Testis (tissue), 3 donors: ENCODE measurements around the gene APBA1. TPM values are rescaled to one million over a fixed set of nuclear protein-coding genes. Genes with fewer than 3 reads are reported as not detected.
A peak's percentile ranks its signal among the peaks of the same experiment; 100 is the strongest.

Source experiments
- DNase-seq: peaks from one replicate; pipeline ENCODE4 v3.0.0-alpha.2; 2019
- H3K27ac ChIP-seq, 2 donors: fragments of 200-600 bp; sonication (generic); one replicate each; pipeline ENCODE4 v1.5.1; 2019
- H3K27me3 ChIP-seq: fragments of 200-600 bp; sonication (generic); one replicate; pipeline ENCODE4 v1.5.1; 2019
- H3K36me3 ChIP-seq: fragments of 200-600 bp; sonication (generic); one replicate; pipeline ENCODE4 v1.5.1; 2017; ENCODE audit warnings: low read depth; ENCODE audit errors: missing control alignments
- H3K4me1 ChIP-seq: fragments of 200-600 bp; sonication (generic); one replicate; pipeline ENCODE4 v1.5.1; 2019
- H3K4me3 ChIP-seq, 2 donors: fragments of 200-600 bp; sonication (generic); one replicate each; pipeline ENCODE4 v1.5.1; 2017 to 2019
- H3K9me3 ChIP-seq: fragments of 200-600 bp; sonication (generic); one replicate; pipeline ENCODE4 v1.5.1; 2017
- POLR2A ChIP-seq: fragments of 450-650 bp; IDR thresholded peaks from one replicate; pipeline ENCODE4 v1.6.1; 2017; ENCODE audit warnings: antibody characterized with exemption, mild to moderate bottlenecking, moderate library complexity
- WGBS, 2 donors: methylation state at CpG; one replicate each; pipeline ENCODE4 v1.1.5; 2018; 5-methylcytosine and 5-hydroxymethylcytosine counted together
- intact Hi-C: fragments of 100-400 bp; cut with DNase I; formaldehyde crosslinking; loops from one replicate; pipeline ENCODE4 v1.15.1; 2023; ENCODE audit warnings: low total_unique reads
- polyA plus RNA-seq: library from polyadenylated mRNA; stranded (reverse); fragments of 350-450 nt; fragmentation: Illumina TruSeq; extraction: RNeasy Lipid Tissue Mini Kit (QIAGEN cat#74804); gene quantifications from one replicate; pipeline ENCODE4 v1.2.3, GENCODE V29; 2014; ENCODE audit warnings: low read depth, low replicate concordance; ENCODE audit not compliant: insufficient read depth
- total RNA-seq, 2 donors: library from RNA; depleted of rRNA; stranded (reverse); fragments of >200 nt; gene quantifications; one replicate each; pipeline ENCODE4 v1.2.3, GENCODE V29; 2016
- TF ChIP-seq, protein P1 (sequence below), 3 experiments: fragments of 450-650 bp in 2 of 3; fragments of 200-600 bp in 1 of 3; sonication (generic) in 1 of 3; IDR thresholded peaks; one replicate each; pipeline ENCODE4 v1.5.1; 2016 to 2019; ENCODE audit warnings: antibody characterized with exemption in 3 of 3, mild to moderate bottlenecking in 2 of 3, moderate library complexity in 1 of 3

Gene APBA1
- total and polyA plus RNA-seq, 3 donors from 2014 or later, result 7.7 to 11.9 (median 9.4) TPM

DNA sequence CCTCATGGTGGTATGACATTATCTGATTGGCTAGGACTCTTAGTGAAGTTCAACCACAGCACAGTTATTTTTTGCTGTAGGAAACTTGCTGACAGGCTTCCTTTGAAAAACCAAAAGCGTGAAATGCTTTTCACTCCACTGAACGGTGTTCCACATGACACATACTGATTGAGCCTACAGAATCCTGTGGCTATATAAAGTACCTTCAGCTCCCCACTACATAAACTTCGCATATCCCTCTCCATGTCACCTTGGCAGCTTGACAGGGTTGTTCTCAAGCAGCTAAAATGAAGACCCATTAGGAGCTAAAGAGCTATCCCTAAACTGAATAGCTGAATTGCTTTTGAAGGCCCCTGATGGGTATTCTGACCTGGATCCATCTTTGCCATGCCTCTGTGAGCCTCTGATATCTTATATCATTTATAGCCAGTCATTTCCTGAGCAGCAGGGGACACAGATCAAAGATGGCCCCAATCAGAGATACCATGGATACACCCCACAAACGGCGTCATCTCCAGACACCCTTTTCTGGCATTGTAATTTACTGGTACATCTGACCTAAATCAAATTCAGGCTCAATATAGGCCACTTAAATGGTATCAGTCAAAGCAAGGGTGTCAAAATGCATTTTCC, 91.5 kb downstream of the APBA1 start:
- TF ChIP-seq, protein P1, sequence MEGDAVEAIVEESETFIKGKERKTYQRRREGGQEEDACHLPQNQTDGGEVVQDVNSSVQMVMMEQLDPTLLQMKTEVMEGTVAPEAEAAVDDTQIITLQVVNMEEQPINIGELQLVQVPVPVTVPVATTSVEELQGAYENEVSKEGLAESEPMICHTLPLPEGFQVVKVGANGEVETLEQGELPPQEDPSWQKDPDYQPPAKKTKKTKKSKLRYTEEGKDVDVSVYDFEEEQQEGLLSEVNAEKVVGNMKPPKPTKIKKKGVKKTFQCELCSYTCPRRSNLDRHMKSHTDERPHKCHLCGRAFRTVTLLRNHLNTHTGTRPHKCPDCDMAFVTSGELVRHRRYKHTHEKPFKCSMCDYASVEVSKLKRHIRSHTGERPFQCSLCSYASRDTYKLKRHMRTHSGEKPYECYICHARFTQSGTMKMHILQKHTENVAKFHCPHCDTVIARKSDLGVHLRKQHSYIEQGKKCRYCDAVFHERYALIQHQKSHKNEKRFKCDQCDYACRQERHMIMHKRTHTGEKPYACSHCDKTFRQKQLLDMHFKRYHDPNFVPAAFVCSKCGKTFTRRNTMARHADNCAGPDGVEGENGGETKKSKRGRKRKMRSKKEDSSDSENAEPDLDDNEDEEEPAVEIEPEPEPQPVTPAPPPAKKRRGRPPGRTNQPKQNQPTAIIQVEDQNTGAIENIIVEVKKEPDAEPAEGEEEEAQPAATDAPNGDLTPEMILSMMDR (IDR thresholded peaks at IDR 0.05), result no peak
- TF ChIP-seq POLR2A, result no peak
- Histone ChIP-seq H3K4me1 (peaks cover 4% of the 10 kb centered on the region), H3K9me3 (no peaks in the 10 kb centered on the region), H3K4me3 (no peak overlapping the region), H3K36me3 (no peaks in the 10 kb centered on the region), H3K27ac (no peak overlapping the region), H3K27me3 (no peaks in the 10 kb centered on the region)
- intact Hi-C loops, result no loop called here
- 66 to 76% methylated on average over 5 of the region's 5 CpGs for WGBS, 2 donors
- no peak for DNase-seq

DNA sequence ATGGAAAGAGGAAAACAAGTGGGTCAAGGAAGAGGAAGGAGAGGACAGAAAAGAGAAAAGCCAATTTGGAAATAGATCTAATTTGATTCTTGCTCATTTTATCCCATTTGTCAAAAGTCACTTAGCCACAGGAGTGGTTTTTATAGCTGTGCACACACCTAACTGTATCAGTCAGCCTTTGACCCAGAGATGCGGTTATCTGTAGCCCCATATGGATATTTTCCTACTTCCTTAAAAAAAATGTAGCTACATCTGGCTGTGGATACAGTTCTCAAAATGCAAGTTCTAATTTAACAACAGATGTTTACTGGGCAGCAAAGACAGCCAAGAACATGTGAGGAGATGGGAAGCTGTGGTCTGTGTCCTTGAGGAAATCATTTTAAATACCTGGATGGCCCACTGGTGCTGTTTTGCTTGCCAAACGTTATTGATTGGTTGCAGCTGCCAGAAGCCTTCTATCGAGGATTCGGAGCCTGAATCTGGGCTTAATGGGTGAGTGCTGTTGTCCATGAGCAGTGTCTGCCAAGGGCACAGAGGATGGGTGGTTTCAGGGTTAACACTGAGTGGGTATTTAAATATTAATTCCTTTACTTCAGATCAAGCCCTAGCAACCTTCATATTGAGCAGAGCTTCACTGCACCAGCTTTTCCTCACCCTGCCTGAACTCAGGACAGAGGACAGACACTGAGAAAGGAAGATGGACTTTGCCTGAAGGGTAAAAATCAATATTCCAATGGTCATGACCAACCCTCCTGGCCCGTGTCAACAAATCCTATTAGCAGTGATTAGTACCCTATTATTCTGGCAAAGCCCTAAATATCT, 92.2 kb downstream of the APBA1 start:
- Histone ChIP-seq H3K27ac (no peak overlapping the region), H3K36me3 (no peaks in the 10 kb centered on the region), H3K27me3 (no peaks in the 10 kb centered on the region), H3K4me3 (no peak overlapping the region), H3K4me1 (peaks cover 4% of the 10 kb centered on the region), H3K9me3 (no peaks in the 10 kb centered on the region)
- TF ChIP-seq, protein P1 (IDR thresholded peaks at IDR 0.05), result no peak
- intact Hi-C loops, result no loop called here
- DNase-seq, result no peak
- 43 to 46% methylated on average over 5 of the region's 5 CpGs for WGBS, 2 donors

- WGBS, 2 donors, result 79 to 82% methylated on average over 6 of the region's 6 CpGs
- H3K27me3 ChIP-seq, result no peaks in the 10 kb centered on the region
- peaks cover 4% of the 10 kb centered on the region for H3K4me1 ChIP-seq
- H3K4me3 ChIP-seq, result no peak overlapping the region
- TF ChIP-seq, protein P1 (IDR thresholded peaks at IDR 0.05), result no peak
- no peak for TF ChIP-seq POLR2A
- H3K9me3 ChIP-seq, result no peaks in the 10 kb centered on the region
- H3K27ac ChIP-seq, result no peak overlapping the region
- no peak for DNase-seq
- no peaks in the 10 kb centered on the region for H3K36me3 ChIP-seq
- intact Hi-C loops, result no loop called here
Measured at GRCh38 chr9:69579032-69579758, 93.0 kb downstream of the APBA1 start.

GRCh38 chr9:69578026-69578425, 94.1 kb downstream of the APBA1 start:
- H3K27ac ChIP-seq, result no peak overlapping the region
- H3K4me3 ChIP-seq, result no peak overlapping the region
- no peaks in the 10 kb centered on the region for H3K36me3 ChIP-seq
- no peak for TF ChIP-seq POLR2A
- TF ChIP-seq, protein P1 (IDR thresholded peaks at IDR 0.05), result no peak
- intact Hi-C loops, result no loop called here
- peaks cover 4% of the 10 kb centered on the region for H3K4me1 ChIP-seq
- no peaks in the 10 kb centered on the region for H3K27me3 ChIP-seq
- no peaks in the 10 kb centered on the region for H3K9me3 ChIP-seq
- 61 to 65% methylated on average over 3 of the region's 3 CpGs for WGBS, 2 donors
- peak; percentile 15 for DNase-seq
